RWPE1 (cell line): Measurements from ENCODE around the gene PCBP4.

ENCODE experiments used
- CTCF ChIA-PET: fragments of 350-600 bp; sonication (Branson Sonifier 250); formaldehyde crosslinking; extraction: SDS; loops from one replicate; lab custom pipeline; 2021; lab: Yijun Ruan, JAX
- POLR2A ChIA-PET: fragments of 400-600 bp; formaldehyde crosslinking; extraction: SDS; loops from one replicate; lab custom pipeline; 2020; ENCODE audit warnings: antibody characterized with exemption; ENCODE audit not compliant: low non-redundant PET; lab: Yijun Ruan, JAX
- DNase-seq: peaks from one replicate; pipeline ENCODE4 v3.0.0; 2012; ENCODE audit warnings: low spot score
- H3K27ac ChIP-seq: fragments of 450-650 bp; 2 replicates; pipeline ENCODE4 v1.5.1; 2017
- CTCF ChIP-seq: fragments of 450-650 bp; conservative IDR thresholded peaks from 2 replicates; pipeline ENCODE4 v1.5.1; 2017; ENCODE audit warnings: low read depth, mild to moderate bottlenecking

PCBP4 gene

GRCh38 chr3:51962854-51963530 is 4.3 kb downstream of the PCBP4 start:
- no peak for TF ChIP-seq CTCF
- ChIA-PET POLR2A (no interaction called here), CTCF (interaction anchor here (0.5 kb wide), 1 partner anchor 39 kb away, joined by 4 read pairs; no protein-coding TSS in a partner anchor)
- no peak for DNase-seq
- H3K27ac ChIP-seq: 0 out of 2 replicates have a peak overlapping the region, but pooled peaks have one; percentile 35

DNA sequence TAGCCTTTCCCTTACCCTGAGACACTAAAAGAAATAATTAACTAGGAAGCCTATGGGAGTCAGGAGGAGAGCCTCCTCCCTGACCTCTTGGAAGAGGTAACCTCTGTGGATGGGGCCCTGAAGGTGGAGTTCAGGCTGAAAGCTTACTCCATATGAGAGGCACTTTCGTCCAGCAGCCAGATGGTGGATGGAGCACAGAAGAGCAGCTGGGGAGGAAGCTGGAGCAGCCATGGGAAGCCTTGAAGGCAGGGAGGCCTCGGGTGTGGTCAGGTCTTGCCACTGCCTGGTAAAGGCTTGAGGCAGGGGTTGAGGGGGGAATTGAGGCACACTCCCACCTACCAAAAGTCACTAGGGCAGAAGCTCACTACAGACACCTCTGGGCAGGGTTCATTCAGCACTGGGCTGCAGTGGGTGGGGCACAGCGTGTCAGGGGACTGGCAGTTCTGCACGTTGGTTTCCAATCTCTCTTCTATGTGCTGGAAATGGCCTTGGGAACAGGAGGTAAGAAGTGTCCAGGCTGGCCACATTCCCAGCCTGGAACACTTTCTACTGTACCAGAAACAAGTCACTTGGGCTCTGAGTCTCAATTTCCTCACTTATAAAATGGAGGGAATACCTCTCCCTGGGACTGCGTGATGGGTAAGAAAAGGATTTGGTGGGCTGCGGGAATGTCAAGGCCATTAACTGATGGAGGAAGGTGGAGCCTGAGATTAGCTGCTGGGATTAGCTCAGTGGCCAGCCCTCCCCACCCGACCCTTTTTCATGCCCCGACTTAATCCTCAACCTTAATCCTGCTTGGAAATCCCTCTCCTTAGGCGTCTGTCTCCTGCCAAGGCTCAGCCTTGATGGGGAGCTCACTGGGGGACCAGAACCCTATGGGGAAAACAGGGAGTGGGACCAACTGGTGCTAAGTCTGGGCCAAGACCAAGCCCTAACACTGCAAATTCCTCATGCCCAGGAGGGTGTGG is 5.4 kb downstream of the PCBP4 start:
- no peak for DNase-seq
- POLR2A ChIA-PET: no interaction called here
- no peak for TF ChIP-seq CTCF
- CTCF ChIA-PET: interaction anchor here (0.5 to 1.0 kb wide), 2 partner anchors 11 to 40 kb away, joined by 3 to 4 read pairs; no protein-coding TSS in a partner anchor
- peak overlapping the region; percentile 35 for H3K27ac ChIP-seq

DNA sequence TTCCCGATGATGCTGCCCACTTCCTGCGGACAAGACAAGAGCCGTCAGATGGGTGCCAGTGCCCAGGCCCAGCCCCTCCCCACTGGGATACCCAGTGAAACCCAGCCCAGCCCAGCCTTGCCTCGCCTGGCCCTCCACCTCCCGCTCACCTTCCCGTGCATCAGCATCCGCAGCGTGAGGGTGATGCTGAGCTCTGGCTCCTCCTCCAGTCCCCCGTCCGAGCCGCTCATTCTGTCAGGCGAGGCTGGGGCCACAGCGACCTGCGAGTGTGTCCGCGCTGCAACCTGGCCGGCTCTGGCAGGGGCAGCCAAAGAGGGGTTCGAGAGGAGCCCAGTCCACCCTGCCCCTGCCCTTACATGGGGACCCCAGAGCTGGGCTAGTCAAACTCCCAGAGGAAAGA is 6.2 kb downstream of the PCBP4 start:
- H3K27ac ChIP-seq: no peak overlapping the region; the same call in 1 of the 2 replicates
- ChIA-PET POLR2A (no interaction called here), CTCF (interaction anchor here (1.0 kb wide), 1 partner anchor 12 kb away, joined by 3 read pairs; no protein-coding TSS in a partner anchor)
- TF ChIP-seq CTCF: no peak
- DNase-seq: no peak

DNA sequence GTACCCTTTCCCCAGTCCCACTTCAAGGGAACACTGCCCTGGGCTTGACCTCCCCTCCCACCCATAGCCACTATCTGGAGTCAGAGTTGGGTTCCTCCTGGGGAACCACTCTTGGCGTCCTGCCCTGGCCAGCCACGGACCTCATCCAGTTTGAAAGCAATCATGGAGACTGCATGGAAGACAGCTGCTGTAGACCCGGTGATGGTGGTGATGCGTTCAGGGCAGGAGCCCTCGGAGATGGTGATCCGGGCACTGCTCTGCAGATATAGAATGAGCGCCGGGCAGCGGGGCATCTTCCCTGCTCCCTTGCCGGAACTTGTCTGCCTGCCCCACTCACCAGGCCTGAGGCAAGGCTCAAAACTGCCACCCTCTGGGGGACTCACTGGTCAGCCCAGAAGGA is 6.9 kb downstream of the PCBP4 start:
- DNase-seq: no peak
- ChIA-PET CTCF (interaction anchor here (1.0 kb wide), 1 partner anchor 13 kb away, joined by 3 read pairs; no protein-coding TSS in a partner anchor), POLR2A (no interaction called here)
- no peak for TF ChIP-seq CTCF
- H3K27ac ChIP-seq: no peak overlapping the region

DNA sequence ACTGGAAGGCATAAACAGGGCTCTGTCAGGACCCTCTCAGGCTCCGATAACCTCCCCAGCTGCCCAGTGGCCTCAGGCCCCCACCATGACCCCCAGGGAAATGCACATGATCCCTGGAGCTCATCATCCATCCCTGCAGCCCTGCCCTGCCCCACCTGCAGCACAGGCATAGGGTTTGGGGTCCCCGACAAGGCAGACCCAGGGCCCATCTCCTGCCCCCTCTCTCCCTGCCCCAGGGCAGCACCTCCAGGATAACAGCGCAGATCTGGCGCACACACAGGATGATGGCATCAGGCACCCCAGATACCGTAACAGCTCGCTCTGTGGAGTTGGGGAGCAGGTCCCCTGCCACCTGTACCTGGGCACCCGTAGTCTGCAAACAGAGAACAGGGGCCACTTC is 7.6 kb downstream of the PCBP4 start:
- no peak for DNase-seq
- no peak for TF ChIP-seq CTCF
- CTCF ChIA-PET: no interaction called here
- POLR2A ChIA-PET: no interaction called here
- H3K27ac ChIP-seq: peak overlapping the region; percentile 1; the same call in 1 of the 2 replicates
